GM23338 (cell line): ENCODE results near the gene SESN2. TPM values are rescaled to one million over a fixed set of nuclear protein-coding genes. Genes with fewer than 3 reads are reported as not detected.

Experiments
- ATAC-seq: fragments of 200-7000 bp; cut with Tn5 transposase; 3 replicates; pipeline ENCODE4 v1.9.1; 2020
- DNase-seq: peaks from one replicate; pipeline ENCODE4 v3.0.0-alpha.2; 2015; ENCODE audit warnings: low spot score
- H2AFZ ChIP-seq: fragments of 200-600 bp; sonication (generic); 2 replicates; pipeline ENCODE4 v1.8.0; 2016; ENCODE audit warnings: antibody characterized with exemption, mild to moderate bottlenecking, moderate library complexity
- H3F3A ChIP-seq: fragments of 200-600 bp; sonication (generic); replicated peaks from 2 replicates; pipeline ENCODE4 v1.8.0; 2017; ENCODE audit warnings: antibody characterized with exemption, mixed run types, low read depth
- H3K27ac ChIP-seq: fragments of 200-600 bp; sonication (generic); 2 replicates; pipeline ENCODE4 v1.6.1; 2016; ENCODE audit warnings: low read depth
- H3K27me3 ChIP-seq: fragments of 200-600 bp; sonication (generic); 2 replicates; pipeline ENCODE4 v1.8.0; 2016; ENCODE audit warnings: mild to moderate bottlenecking, mixed run types, moderate library complexity; ENCODE audit not compliant: insufficient read depth
- H3K36me3 ChIP-seq: fragments of 200-600 bp; sonication (generic); 2 replicates; pipeline ENCODE4 v1.8.0; 2016; ENCODE audit warnings: mild to moderate bottlenecking; ENCODE audit not compliant: insufficient read depth
- H3K4me1 ChIP-seq: fragments of 200-600 bp; sonication (generic); 2 replicates; pipeline ENCODE4 v1.8.0; 2016; ENCODE audit warnings: mild to moderate bottlenecking, moderate library complexity; ENCODE audit not compliant: insufficient read depth
- H3K4me2 ChIP-seq: fragments of 200-600 bp; sonication (generic); 2 replicates; pipeline ENCODE4 v1.7.1; 2017; ENCODE audit warnings: mixed run types
- H3K4me3 ChIP-seq: fragments of 200-600 bp; sonication (generic); 2 replicates; pipeline ENCODE4 v1.6.1; 2016; ENCODE audit warnings: mixed run types
- H3K79me2 ChIP-seq: fragments of 200-600 bp; sonication (generic); replicated peaks from 2 replicates; pipeline ENCODE4 v1.8.0; 2017; ENCODE audit warnings: mild to moderate bottlenecking; ENCODE audit not compliant: insufficient read depth
- H3K9me2 ChIP-seq: fragments of 200-600 bp; sonication (generic); 2 replicates; pipeline ENCODE4 v1.8.0; 2017; ENCODE audit not compliant: insufficient read depth
- H4K20me1 ChIP-seq: fragments of 200-600 bp; sonication (generic); replicated peaks from 2 replicates; pipeline ENCODE4 v1.8.0; 2017; ENCODE audit warnings: mild to moderate bottlenecking; ENCODE audit not compliant: insufficient read depth
- H3K27ac Mint-ChIP-seq: 2 replicates; pipeline ENCODE4 v1.8.0; 2020; ENCODE audit warnings: inconsistent platforms, mild to moderate bottlenecking, moderate library complexity, mixed read lengths
- H3K27me3 Mint-ChIP-seq: 3 replicates; pipeline ENCODE4 v1.8.0; 2022; ENCODE audit warnings: low read depth, mild to moderate bottlenecking, moderate library complexity, mixed read lengths, inconsistent platforms; ENCODE audit not compliant: insufficient read depth, poor library complexity
- H3K36me3 Mint-ChIP-seq: 3 replicates; pipeline ENCODE4 v1.8.0; 2021; ENCODE audit warnings: low read depth, mild to moderate bottlenecking, inconsistent platforms, moderate library complexity, mixed read lengths
- H3K4me1 Mint-ChIP-seq: 3 replicates; pipeline ENCODE4 v1.8.0; 2020; ENCODE audit warnings: mild to moderate bottlenecking, inconsistent platforms, mixed read lengths
- H3K4me3 Mint-ChIP-seq: 3 replicates; pipeline ENCODE4 v1.8.0; 2021; ENCODE audit warnings: moderate library complexity, mild to moderate bottlenecking, inconsistent platforms, mixed read lengths
- H3K9me3 Mint-ChIP-seq: 3 replicates; pipeline ENCODE4 v1.8.0; 2020; ENCODE audit warnings: moderate library complexity, mild to moderate bottlenecking, inconsistent platforms, mixed read lengths
- CREB1 ChIP-seq: fragments of 250-450 bp; sonication (Bioruptor Pico); IDR thresholded peaks from 2 replicates; pipeline ENCODE4 v1.5.0; 2020; ENCODE audit warnings: low read depth, mild to moderate bottlenecking, moderate library complexity
- EZH2 ChIP-seq: fragments of 200-600 bp; sonication (generic); IDR thresholded peaks from one replicate; pipeline ENCODE4 v1.8.0; 2017; ENCODE audit warnings: antibody characterized with exemption, mild to moderate bottlenecking, low read depth; ENCODE audit not compliant: unreplicated experiment
- EZH2phosphoT487 ChIP-seq: fragments of 200-600 bp; sonication (generic); IDR thresholded peaks from one replicate; pipeline ENCODE4 v1.8.1; 2018; ENCODE audit warnings: antibody characterized with exemption; ENCODE audit not compliant: unreplicated experiment
- JUNB ChIP-seq: IDR thresholded peaks from one replicate; pipeline ENCODE4 v1.6.1; 2016; ENCODE audit warnings: antibody characterized with exemption; ENCODE audit not compliant: unreplicated experiment
- NANOG ChIP-seq: IDR thresholded peaks from 2 replicates; pipeline ENCODE4 v1.6.1; 2016; ENCODE audit warnings: antibody characterized with exemption, borderline replicate concordance
- POLR2AphosphoS5 ChIP-seq: IDR thresholded peaks from 2 replicates; pipeline ENCODE4 v1.6.1; 2016; ENCODE audit warnings: antibody characterized with exemption, low read depth
- STAT1 ChIP-seq: IDR thresholded peaks from one replicate; pipeline ENCODE4 v1.6.1; 2016; ENCODE audit warnings: antibody characterized with exemption; ENCODE audit not compliant: unreplicated experiment
- ZNF114 ChIP-seq: fragments of 250-450 bp; sonication (Bioruptor Pico); IDR thresholded peaks from 2 replicates; pipeline ENCODE4 v1.5.0; 2020; ENCODE audit warnings: mild to moderate bottlenecking, moderate library complexity
- ZNF331 ChIP-seq: fragments of 250-450 bp; sonication (Bioruptor Pico); IDR thresholded peaks from 2 replicates; pipeline ENCODE4 v1.5.0; 2020; ENCODE audit warnings: low read depth, mild to moderate bottlenecking, moderate library complexity
- long read RNA-seq: library from polyadenylated mRNA; unstranded; transcript quantifications from one replicate; pipeline ENCODE4 v2.0.0, GENCODE V29; 2020; ENCODE audit not compliant: unreplicated experiment
- polyA plus RNA-seq: library from polyadenylated mRNA; unstranded; fragments of >200 nt; fragmentation: Nextera tagmentation; extraction: Ambion mirVana; gene quantifications from 2 replicates; pipeline ENCODE4 v1.2.1, GENCODE V29; 2016
- total RNA-seq: library from RNA; depleted of rRNA; stranded (reverse); fragments of >200 nt; shearing (Covaris generic); gene quantifications from 2 replicates; pipeline ENCODE4 v1.2.3, GENCODE V29; 2014; rRNA removed
- TF ChIP-seq, protein P1 (sequence below): IDR thresholded peaks from 2 replicates; pipeline ENCODE4 v1.6.1; 2016; ENCODE audit warnings: antibody characterized with exemption
- TF ChIP-seq, protein P2 (sequence below): IDR thresholded peaks from one replicate; pipeline ENCODE4 v1.6.1; 2018; ENCODE audit warnings: antibody characterized with exemption; ENCODE audit not compliant: unreplicated experiment

The SESN2 gene, protein sequence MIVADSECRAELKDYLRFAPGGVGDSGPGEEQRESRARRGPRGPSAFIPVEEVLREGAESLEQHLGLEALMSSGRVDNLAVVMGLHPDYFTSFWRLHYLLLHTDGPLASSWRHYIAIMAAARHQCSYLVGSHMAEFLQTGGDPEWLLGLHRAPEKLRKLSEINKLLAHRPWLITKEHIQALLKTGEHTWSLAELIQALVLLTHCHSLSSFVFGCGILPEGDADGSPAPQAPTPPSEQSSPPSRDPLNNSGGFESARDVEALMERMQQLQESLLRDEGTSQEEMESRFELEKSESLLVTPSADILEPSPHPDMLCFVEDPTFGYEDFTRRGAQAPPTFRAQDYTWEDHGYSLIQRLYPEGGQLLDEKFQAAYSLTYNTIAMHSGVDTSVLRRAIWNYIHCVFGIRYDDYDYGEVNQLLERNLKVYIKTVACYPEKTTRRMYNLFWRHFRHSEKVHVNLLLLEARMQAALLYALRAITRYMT
- total RNA-seq (43.6 and 52.1 TPM in 2 replicates), polyA plus RNA-seq (20.8 and 22.8 TPM in 2 replicates)
- long read RNA-seq, transcript SESN2-201 (10 exons, 3,453 nt), result major isoform, 41 of 64 reads
- long read RNA-seq, partial matches to known transcripts, result 19 of 64 reads
- long read RNA-seq, other reads (novel, unspliced or antisense), result 4 of 64 reads

DNA sequence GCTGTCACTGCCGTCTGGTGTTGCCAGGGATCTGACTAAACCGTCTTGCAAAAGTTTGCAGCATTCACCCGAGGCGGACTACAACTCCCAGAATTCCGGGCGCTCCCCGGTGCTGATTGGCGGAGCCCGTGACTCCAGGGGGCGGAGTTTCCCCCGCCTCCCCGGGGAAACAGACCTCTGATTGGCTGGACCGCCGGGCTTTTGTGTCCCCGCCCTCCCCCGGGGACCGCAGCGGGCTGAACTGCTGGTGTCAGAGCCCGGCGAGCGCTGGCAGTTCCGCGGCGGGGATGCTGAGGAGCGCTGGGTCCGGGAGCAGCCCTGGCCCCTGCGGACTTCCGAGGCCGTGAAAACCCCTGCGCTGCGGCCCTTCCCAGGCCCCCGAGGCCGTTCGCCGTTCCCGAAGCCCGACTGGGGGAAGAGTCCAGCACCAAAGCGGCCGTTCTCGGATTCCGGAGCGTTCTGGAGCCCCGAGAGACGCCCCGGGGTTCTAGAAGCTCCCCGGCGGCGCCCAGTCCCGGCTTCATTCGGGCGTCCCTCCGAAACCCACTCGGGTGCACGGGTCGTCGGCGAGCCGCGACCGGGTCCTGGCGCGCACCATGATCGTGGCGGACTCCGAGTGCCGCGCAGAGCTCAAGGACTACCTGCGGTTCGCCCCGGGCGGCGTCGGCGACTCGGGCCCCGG lies at the start of gene SESN2:
TSS of gene SESN2 (plus strand) at position 267 of the 682 bp plus-strand sequence. CDS start at position 597, 330 bp downstream.
- peaks cover 32% of the 10 kb centered on the region for H3K4me1 Mint-ChIP-seq
- H3K27ac Mint-ChIP-seq, result peak within 1 kb of the TSS; percentile 73
- ATAC-seq (peak; percentile 84), DNase-seq (peak; percentile 100)
- TF ChIP-seq JUNB (peak; percentile 31), EZH2phosphoT487 (no peak), POLR2AphosphoS5 (peak; percentile 94)
- TF ChIP-seq, protein P1, sequence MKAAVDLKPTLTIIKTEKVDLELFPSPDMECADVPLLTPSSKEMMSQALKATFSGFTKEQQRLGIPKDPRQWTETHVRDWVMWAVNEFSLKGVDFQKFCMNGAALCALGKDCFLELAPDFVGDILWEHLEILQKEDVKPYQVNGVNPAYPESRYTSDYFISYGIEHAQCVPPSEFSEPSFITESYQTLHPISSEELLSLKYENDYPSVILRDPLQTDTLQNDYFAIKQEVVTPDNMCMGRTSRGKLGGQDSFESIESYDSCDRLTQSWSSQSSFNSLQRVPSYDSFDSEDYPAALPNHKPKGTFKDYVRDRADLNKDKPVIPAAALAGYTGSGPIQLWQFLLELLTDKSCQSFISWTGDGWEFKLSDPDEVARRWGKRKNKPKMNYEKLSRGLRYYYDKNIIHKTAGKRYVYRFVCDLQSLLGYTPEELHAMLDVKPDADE, result peak; percentile 46; the same call in 1 of the 2 replicates
- TF ChIP-seq, protein P2, sequence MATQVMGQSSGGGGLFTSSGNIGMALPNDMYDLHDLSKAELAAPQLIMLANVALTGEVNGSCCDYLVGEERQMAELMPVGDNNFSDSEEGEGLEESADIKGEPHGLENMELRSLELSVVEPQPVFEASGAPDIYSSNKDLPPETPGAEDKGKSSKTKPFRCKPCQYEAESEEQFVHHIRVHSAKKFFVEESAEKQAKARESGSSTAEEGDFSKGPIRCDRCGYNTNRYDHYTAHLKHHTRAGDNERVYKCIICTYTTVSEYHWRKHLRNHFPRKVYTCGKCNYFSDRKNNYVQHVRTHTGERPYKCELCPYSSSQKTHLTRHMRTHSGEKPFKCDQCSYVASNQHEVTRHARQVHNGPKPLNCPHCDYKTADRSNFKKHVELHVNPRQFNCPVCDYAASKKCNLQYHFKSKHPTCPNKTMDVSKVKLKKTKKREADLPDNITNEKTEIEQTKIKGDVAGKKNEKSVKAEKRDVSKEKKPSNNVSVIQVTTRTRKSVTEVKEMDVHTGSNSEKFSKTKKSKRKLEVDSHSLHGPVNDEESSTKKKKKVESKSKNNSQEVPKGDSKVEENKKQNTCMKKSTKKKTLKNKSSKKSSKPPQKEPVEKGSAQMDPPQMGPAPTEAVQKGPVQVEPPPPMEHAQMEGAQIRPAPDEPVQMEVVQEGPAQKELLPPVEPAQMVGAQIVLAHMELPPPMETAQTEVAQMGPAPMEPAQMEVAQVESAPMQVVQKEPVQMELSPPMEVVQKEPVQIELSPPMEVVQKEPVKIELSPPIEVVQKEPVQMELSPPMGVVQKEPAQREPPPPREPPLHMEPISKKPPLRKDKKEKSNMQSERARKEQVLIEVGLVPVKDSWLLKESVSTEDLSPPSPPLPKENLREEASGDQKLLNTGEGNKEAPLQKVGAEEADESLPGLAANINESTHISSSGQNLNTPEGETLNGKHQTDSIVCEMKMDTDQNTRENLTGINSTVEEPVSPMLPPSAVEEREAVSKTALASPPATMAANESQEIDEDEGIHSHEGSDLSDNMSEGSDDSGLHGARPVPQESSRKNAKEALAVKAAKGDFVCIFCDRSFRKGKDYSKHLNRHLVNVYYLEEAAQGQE, result no peak
- Histone ChIP-seq H3K4me1 (peaks cover 42% of the 10 kb centered on the region), H3K4me3 (peak within 1 kb of the TSS; percentile 98), H3K27ac (peak within 1 kb of the TSS; percentile 87), H3K36me3 (no peaks in the 10 kb centered on the region), H3K27me3 (no peaks in the 10 kb centered on the region), H3K9me2 (no peaks in the 10 kb centered on the region), H2AFZ (peak within 1 kb of the TSS; percentile 5; the same call in 1 of the 2 replicates), H3K4me2 (peak within 1 kb of the TSS; percentile 98), H3F3A (peaks cover 7% of the 10 kb centered on the region; the same call in 1 of the 2 replicates), H4K20me1 (peaks cover 35% of the 10 kb centered on the region), H3K79me2 (peaks cover 44% of the 10 kb centered on the region)
- H3K27me3 Mint-ChIP-seq, result peaks cover 11% of the 10 kb centered on the region
- H3K4me3 Mint-ChIP-seq, result peak within 1 kb of the TSS; percentile 80
- peaks cover 21% of the 10 kb centered on the region for H3K36me3 Mint-ChIP-seq
- H3K9me3 Mint-ChIP-seq, result no peaks in the 10 kb centered on the region; the same call in 2 of the 3 replicates

DNA sequence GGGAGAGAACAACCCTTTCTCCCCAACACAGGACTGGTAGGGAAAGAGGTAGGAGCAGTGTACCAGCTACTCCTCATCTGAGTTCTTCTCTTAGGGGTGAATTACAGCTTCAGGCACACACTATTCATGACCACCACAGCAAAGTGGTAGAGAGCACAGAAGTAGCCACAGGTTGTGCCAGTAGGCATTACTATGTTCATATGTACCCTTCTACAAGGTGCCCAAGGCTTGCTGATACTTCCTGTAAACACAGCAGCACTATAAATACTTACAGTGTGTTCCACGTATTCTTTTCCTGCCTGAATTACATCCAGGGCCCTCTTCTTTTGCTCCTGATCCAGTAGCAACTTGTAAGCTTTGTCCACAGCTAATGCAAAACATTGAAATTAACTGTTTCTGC lies 49.6 kb upstream of the SESN2 start:
- Histone ChIP-seq H3K79me2 (peaks cover 12% of the 10 kb centered on the region), H4K20me1 (no peaks in the 10 kb centered on the region), H3K27ac (0 out of 2 replicates have a peak overlapping the region, but pooled peaks have one; percentile 61), H3K36me3 (peaks cover 39% of the 10 kb centered on the region), H2AFZ (no peak overlapping the region), H3K4me3 (no peak overlapping the region), H3K27me3 (no peaks in the 10 kb centered on the region), H3K4me1 (no peaks in the 10 kb centered on the region), H3F3A (no peaks in the 10 kb centered on the region; the same call in 1 of the 2 replicates), H3K4me2 (no peak overlapping the region), H3K9me2 (no peaks in the 10 kb centered on the region)
- Mint-ChIP-seq H3K4me1 (peaks cover 4% of the 10 kb centered on the region; the same call in 1 of the 3 replicates), H3K9me3 (no peaks in the 10 kb centered on the region), H3K4me3 (no peak overlapping the region), H3K27ac (no peak overlapping the region), H3K27me3 (no peaks in the 10 kb centered on the region), H3K36me3 (peaks cover 42% of the 10 kb centered on the region)
- no peak for ATAC-seq
- DNase-seq, result no peak
- TF ChIP-seq ZNF114 (CRISPR knock-in tag), result no peak
- no peak for TF ChIP-seq POLR2AphosphoS5
- TF ChIP-seq STAT1, result no peak
- TF ChIP-seq NANOG, result no peak
- no peak for TF ChIP-seq EZH2phosphoT487
- no peak for TF ChIP-seq JUNB
- no peak for TF ChIP-seq EZH2
- no peak for TF ChIP-seq CREB1
- no peak for TF ChIP-seq ZNF331 (CRISPR knock-in tag)
- TF ChIP-seq, protein P2, result no peak
